OCI-M2 (cell line): Measurements from ENCODE around the gene CNTNAP2.
"Not testable (repeated sequence)": the region's sequence is repeated elsewhere in the genome, so short reads cannot be mapped to it uniquely, and the experiment has no call there.

Experiments used
- DNase-seq: peaks from one replicate; lab custom pipeline; 2025; ENCODE audit not compliant: unreplicated experiment; lab: John Stamatoyannopoulos, UW

CNTNAP2 gene

DNA sequence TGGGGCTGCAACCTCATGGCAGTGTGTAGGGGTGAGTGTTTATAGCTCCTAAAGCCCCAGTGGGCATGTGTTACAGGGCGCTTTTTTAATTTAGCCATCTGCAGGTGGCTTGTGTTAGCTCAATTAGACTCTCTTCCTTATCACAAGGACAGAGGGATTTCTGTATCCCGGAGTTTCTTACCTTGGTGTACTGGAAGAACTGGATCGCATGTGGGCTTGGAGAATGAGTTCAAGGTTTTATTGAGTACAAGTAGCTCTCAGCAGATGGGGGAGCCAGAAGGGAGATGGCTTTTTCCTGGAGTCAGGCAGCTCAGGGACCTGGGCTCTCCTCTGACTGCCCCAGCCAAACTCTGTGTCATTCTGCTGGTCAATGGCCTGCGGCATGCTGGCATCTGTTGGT, 2320.4 kb downstream of the CNTNAP2 start:
- no peak for DNase-seq

DNA sequence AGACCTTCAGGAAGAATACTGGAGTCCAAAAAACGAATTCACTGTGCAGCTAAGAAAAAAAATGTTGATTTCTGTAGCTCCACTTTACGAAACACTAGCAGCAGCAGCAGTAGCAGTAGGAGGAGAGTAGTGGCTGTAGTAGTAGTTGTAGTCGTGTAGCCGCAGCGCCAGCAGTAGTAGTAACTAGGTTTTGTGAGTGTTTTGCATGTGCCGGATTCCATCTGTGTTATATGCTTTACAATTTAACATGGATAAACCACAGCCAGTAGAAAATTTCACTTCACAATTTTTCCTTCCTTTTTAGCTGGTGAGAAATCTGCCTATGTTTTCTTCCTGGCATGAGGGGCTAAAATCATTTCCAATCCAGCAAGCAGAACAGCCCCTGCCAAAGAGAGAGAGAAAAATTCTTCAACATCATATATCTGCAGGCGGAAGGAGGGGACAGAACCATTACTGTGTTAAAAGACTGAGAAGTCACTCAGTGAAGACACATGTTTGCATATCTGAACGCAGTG, 2325.6 kb downstream of the CNTNAP2 start:
- no peak for DNase-seq

- no peak for DNase-seq
Measured at GRCh38 chr7:148442933-148443332, 2326.3 kb downstream of the CNTNAP2 start.

GRCh38 chr7:148445260-148446044, 2328.9 kb downstream of the CNTNAP2 start:
- no peak for DNase-seq

DNA sequence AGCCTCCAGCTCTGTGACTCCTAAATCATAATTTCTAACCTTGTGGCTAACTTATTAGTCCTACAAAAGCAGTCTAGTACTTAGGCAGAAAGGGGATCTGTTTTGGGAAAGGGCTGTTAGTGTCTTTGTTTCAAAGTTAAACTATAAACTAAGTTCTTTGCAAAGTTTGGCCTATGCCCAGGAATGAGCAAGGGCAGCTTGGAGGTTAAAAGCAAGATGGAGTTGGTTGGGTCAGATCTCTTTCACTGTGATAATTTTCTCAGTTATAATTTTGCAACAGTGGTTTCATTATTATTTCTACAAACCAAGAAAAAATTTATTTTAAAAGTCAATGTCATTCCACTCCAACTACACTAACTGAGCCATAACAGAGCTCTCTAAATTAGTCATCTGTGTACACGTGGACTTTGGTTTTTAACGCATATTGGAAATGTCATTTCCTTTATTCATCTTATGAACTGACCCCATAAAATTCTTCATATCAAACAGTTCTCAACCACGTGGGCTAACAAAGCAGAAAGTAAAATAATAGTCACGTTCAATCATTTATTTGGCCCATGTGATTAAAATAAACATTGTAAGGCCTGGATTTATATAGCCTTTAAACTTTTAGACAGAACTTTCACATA, 2330.7 kb downstream of the CNTNAP2 start:
- DNase-seq, result no peak

DNA sequence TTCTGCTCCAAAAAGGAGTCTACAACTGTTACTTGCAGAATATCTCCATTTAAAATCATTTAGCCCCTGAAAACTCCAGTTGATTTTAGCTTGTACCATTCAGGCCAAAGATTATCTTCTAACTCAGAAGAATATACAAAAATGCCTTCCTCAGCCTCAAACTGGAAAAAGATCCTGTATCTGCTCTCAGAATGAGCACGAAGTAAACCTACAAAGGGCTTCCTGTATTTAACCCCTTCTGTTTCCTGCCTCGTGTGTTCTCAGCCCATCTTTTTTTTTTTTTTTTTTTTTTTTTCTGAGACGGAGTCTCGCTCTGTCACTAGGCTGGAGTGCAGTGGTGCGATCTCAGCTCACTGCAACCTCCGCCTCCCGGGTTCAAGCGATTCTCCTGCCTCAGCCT, 2334.9 kb downstream of the CNTNAP2 start:
- not testable (repeated sequence) for DNase-seq

- DNase-seq, result no peak
Measured at GRCh38 chr7:148456351-148456750, 2339.8 kb downstream of the CNTNAP2 start.

GRCh38 chr7:148457310-148457921, 2340.8 kb downstream of the CNTNAP2 start:
- no peak for DNase-seq

DNA sequence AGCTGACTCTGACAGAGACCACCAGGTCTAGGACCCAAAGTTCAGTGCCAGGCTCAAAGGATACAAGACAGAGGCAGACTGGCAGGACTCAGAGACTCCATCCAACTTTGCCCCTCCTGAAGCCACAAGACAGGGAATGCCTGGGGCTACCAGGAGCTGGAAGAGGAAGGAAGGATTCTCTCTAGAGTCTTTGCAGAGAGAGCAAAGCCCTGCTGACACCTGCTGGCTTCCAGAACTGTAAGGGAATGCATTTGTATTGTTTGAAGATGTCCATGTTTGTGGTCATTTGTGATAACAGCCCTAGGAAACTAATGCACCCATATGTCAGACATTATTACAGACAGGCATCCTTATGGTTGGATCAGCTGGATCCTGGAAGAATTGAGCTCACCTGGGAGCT, 2341.7 kb downstream of the CNTNAP2 start:
- no peak for DNase-seq

DNA sequence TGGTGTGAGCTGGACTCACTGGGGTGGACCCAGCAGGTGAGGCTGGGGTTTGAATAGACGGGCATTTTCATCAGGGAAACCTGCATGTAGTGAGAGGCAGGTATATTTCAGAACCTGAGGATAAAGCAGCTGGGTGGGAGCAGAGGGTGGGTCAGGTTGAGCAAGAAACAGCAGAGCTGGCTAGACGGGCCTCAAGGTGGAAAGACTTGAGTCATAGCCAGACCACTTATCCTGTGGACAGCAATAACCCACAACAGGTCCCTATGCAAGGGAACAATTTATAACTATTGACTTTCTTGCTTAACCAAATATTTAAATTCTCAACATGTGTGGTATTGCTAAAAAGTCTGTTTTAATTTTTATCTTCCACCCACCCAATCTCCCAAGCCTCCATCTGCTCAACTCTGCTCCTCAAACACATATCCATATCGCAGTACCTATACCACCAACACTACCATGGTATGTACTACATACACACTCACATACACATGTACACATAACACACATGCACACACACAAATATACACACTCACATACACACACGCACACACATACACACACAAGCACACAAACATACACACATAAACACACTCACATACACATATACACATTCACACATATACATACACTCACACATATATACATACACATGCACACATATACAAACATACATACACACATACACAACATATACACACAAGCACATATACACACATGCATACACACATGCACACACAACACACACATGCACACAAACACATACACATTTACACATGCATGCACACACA, 2345.0 kb downstream of the CNTNAP2 start:
- no peak for DNase-seq

GRCh38 chr7:148462774-148463173, 2346.2 kb downstream of the CNTNAP2 start:
- DNase-seq, result not testable (repeated sequence)

GRCh38 chr7:148463210-148463609, 2346.6 kb downstream of the CNTNAP2 start:
- DNase-seq, result no peak

- DNase-seq, result no peak
Measured at GRCh38 chr7:148464947-148465346, 2348.3 kb downstream of the CNTNAP2 start.

DNA sequence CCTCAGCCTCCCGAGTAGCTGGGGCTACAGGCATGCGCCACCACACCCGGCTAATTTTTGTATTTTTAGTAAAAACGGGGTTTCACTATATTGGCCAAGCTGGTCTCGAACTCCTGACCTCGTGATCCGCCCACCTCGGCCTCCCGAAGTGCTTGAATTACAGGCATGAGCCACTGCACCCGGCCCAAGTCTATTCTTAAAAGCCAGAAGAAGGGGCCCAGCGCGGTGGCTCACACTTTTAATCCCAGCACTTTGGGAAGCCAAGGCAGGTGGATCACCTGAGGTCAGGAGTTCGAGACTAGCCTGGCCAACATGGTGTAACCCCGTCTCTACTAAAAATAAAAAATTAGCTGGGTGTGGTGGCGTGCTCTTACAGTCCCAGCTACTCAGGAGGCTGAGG, 2348.8 kb downstream of the CNTNAP2 start:
- DNase-seq, result not testable (repeated sequence)

DNA sequence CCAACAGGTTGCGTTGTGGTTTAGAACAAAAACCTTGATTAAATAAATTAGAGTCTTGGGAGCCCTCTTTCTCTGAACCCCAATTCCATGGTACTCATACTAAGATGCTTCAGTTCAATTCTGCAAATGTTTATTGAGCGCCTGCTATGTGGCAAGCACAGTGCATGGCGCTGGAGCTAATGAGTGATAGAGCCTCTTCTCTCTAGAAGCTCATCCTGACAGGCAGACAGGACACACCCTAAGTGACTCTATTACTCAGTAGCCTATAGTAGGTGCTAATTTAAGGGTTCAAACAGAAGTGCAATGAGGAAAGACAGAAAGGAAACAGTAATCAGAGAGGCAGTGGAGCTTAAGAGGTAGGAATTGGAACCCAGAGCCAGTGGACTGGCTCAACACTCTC, 2349.5 kb downstream of the CNTNAP2 start:
- DNase-seq, result no peak

DNA sequence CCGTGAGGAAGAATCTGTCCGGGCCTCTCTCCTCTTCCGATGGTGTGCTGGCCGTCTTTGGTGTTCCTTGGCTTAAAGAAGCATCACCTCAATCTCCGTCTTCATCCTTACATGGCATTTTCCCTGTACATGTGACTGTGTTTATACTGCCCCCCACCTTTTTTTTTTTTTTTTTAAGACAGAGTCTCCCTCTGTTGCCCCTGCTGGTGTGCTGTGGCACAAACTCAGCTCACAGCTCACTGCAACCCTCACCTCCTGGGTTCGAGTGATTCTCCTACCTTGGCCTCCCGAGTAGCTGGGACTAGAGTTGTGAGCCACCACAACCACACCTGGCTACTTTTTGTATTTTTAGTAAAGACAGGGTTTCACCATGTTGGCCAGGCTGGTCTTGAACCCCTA, 2352.1 kb downstream of the CNTNAP2 start:
- no peak for DNase-seq
